Large intestine (tissue), 3 donors: ENCODE results near the gene CORO6. TPM values are rescaled to one million over a fixed set of nuclear protein-coding genes. Genes with fewer than 3 reads are reported as not detected.

Experiments used
- DNase-seq, 2 donors: peaks; one replicate each; pipeline versions ENCODE4 v3.0.0 to v3.0.0-alpha.2; 2013
- H3K27ac ChIP-seq: one replicate; pipeline ENCODE4 v1.5.1; 2013; ENCODE audit warnings: low read length
- H3K27me3 ChIP-seq: 2 replicates; pipeline ENCODE4 v1.6.1; 2013; ENCODE audit warnings: low read length; ENCODE audit not compliant: control insufficient read depth, insufficient read depth
- H3K36me3 ChIP-seq: 2 replicates; pipeline ENCODE4 v1.6.1; 2013; ENCODE audit warnings: low read length; ENCODE audit not compliant: control insufficient read depth, insufficient read depth
- H3K4me1 ChIP-seq: one replicate; pipeline ENCODE4 v1.6.1; 2013; ENCODE audit warnings: low read length; ENCODE audit not compliant: control insufficient read depth, insufficient read depth
- H3K4me3 ChIP-seq: one replicate; pipeline ENCODE4 v1.5.1; 2013; ENCODE audit warnings: low read length
- H3K9me3 ChIP-seq: one replicate; pipeline ENCODE4 v1.6.1; 2013; ENCODE audit warnings: mild to moderate bottlenecking, low read depth, low read length, moderate library complexity; ENCODE audit not compliant: control insufficient read depth
- WGBS: methylation state at CpG from one replicate; pipeline ENCODE4 v1.1.5; 2013; ENCODE audit warnings: low lambda C conversion rate; ENCODE audit not compliant: insufficient coverage; 5-methylcytosine and 5-hydroxymethylcytosine counted together
- polyA plus RNA-seq: library from polyadenylated mRNA; unstranded; fragments of 120-200 nt; gene quantifications from one replicate; pipeline ENCODE4 v1.2.1, GENCODE V29; 2013

The CORO6 gene
- polyA plus RNA-seq, 1 donor = 2.3 TPM

DNA sequence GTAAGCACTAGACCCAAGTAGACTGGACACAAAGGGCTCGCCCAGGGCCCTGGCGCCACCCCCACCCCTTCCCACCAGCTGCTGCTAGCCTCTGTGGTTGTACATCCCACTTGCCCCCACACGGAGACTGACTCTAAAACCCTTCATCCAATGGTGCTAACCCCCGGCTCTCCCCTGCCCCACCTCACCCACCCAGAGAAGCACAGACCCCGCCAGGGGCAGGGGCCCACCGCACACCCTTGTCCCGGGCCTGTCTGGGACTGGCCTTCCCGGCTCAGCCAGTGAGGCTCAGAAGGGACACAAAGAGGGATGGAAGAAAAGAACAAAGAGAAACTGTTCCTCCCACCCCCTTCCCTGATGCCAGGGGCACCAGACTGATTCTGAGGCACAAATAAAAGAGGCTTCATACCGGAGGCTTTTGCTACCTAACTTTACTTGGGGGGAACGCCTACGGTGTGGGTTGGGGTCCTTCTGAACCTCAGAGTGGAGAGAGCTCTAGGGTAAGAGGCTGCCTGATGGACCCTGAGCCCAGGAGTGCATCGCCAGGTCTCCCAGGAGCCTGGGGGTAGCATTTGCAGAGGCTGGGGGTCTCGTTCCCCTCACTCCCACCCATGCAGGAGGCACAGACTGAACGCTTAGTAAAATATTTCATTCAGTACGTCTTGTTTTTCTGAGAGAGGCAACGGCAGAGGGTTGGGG, 8.2 kb downstream of the CORO6 start:
- WGBS = no CpG with 5 or more reads among the region's 16 CpGs
- peaks cover 47% of the 10 kb centered on the region for H3K4me1 ChIP-seq

DNA sequence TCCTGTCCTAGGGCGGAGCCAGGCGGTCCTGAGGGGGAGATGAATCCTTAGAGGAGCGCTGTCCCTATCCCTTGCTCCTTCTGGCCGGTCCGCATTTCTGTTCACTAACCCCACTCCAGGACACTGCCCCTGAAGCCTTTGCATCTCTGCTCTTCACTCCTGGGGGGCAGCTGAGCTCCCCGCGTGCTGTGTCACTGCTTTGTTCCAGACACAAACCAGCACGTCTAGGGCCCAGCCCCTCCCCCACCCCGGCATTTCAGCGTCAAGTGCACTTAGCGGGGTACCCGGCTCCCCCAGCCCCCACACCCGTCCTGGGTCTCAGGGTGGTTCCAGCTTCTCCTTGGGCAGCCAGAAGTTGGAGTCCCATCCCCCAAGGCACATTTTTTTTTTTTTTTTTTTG, 8.9 kb downstream of the CORO6 start:
- DNase-seq = no peak
- Histone ChIP-seq H3K4me3 (peak overlapping the region; percentile 25), H3K9me3 (peaks cover 18% of the 10 kb centered on the region), H3K27me3 (peaks cover 74% of the 10 kb centered on the region), H3K36me3 (no peaks in the 10 kb centered on the region), H3K27ac (no peak overlapping the region), H3K4me1 (peaks cover 47% of the 10 kb centered on the region)
- no CpG with 5 or more reads among the region's 13 CpGs for WGBS

More for the DNA sequence above, 8.2 kb downstream of the CORO6 start:
- no peaks in the 10 kb centered on the region for H3K36me3 ChIP-seq
- DNase-seq = no peak
- H3K4me3 ChIP-seq = no peak overlapping the region
- H3K27me3 ChIP-seq = peaks cover 80% of the 10 kb centered on the region
- H3K9me3 ChIP-seq = peaks cover 18% of the 10 kb centered on the region
- no peak overlapping the region for H3K27ac ChIP-seq

DNA sequence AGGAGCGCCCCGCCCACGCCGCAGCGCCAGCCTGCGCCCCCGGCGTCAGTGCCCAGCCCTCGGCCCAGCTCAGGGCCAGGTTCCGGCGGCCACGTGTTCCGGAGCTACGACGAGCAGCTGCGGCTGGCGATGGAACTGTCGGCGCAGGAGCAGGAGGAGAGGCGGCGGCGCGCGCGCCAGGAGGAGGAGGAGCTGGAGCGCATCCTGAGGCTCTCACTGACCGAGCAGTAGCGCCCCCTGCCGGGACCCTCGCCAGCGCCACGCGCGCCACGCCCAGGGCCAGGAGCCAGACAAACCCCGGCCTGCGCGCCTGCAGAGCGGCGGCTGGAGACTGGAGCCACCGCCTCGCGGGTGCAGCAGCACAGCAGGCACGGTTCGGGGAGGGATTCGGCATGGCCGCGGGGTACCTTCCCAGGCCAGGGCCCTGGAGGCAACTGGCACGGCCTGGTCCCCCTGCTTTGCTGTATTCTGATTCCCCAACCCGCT, 9.3 kb downstream of the CORO6 start:
- Histone ChIP-seq H3K36me3 (no peaks in the 10 kb centered on the region), H3K9me3 (peaks cover 18% of the 10 kb centered on the region), H3K27me3 (peaks cover 69% of the 10 kb centered on the region)

DNA sequence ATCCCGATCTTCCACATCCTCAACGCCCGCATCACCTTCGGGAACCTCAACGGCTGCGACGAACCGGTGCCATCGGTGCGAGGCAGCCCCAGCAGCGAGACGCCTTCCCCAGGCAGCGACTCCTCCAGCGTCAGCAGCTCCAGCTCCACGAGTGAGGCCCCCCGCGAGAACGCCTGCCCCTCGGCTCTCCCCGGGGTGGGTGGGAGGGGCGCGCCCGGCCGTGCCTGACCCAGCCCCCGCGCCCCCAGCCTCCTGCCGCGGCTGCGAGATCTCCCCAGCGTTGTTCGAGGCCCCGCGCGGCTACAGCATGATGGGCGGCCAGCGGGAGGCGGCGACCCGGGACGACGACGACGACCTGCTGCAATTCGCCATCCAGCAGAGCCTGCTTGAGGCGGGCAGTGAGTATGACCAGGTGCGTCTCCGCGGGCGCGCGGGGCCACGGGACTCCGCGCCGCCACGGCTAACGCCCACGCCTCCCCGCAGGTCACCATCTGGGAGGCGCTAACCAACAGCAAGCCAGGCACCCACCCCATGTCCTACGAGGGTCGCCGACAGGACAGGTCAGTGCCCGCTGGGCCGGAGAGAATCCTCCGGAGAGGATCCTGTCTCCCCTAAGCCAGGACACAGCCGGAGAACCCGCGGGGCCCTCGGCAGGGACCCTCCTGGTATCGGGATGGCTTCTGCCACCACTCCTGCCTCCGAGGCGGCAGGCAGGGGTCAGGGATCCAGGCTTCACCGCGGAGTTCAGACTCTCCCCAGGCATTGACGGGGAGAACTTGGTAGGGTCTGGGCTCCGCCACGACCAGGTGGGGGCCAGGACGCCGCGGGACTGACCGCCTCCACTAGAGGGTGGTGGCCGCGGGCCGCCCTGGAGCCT, 10.1 kb downstream of the CORO6 start:
- peak overlapping the region; percentile 7 for H3K4me3 ChIP-seq
- no peak overlapping the region for H3K27ac ChIP-seq
- no CpG with 5 or more reads among the region's 85 CpGs for WGBS
- peaks cover 16% of the 10 kb centered on the region for H3K9me3 ChIP-seq
- peaks cover 42% of the 10 kb centered on the region for H3K4me1 ChIP-seq
- no peak for DNase-seq
- H3K27me3 ChIP-seq = peaks cover 62% of the 10 kb centered on the region
- H3K36me3 ChIP-seq = no peaks in the 10 kb centered on the region

More for the DNA sequence above, 9.3 kb downstream of the CORO6 start:
- Histone ChIP-seq H3K4me1 (peaks cover 47% of the 10 kb centered on the region), H3K4me3 (peak overlapping the region; percentile 25), H3K27ac (no peak overlapping the region)
- WGBS = no CpG with 5 or more reads among the region's 50 CpGs
- peak; percentile 88 to 89 for DNase-seq

DNA sequence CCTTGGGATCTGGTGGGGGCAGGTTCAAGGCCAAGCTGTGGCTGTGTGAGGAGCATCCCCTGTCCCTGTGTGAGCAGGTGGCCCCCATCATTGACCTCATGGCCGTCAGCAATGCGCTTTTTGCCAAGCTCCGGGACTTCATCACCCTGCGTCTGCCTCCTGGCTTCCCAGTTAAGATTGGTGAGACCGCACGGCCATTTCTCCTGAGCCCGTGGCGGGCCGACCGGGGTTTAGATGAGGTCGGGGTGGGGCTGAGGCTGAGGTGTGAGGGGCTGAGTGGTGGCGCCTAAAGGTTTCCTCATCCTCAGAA, 10.7 kb downstream of the CORO6 start:
- WGBS = no CpG with 5 or more reads among the region's 12 CpGs
- H3K27me3 ChIP-seq = peaks cover 56% of the 10 kb centered on the region

DNA sequence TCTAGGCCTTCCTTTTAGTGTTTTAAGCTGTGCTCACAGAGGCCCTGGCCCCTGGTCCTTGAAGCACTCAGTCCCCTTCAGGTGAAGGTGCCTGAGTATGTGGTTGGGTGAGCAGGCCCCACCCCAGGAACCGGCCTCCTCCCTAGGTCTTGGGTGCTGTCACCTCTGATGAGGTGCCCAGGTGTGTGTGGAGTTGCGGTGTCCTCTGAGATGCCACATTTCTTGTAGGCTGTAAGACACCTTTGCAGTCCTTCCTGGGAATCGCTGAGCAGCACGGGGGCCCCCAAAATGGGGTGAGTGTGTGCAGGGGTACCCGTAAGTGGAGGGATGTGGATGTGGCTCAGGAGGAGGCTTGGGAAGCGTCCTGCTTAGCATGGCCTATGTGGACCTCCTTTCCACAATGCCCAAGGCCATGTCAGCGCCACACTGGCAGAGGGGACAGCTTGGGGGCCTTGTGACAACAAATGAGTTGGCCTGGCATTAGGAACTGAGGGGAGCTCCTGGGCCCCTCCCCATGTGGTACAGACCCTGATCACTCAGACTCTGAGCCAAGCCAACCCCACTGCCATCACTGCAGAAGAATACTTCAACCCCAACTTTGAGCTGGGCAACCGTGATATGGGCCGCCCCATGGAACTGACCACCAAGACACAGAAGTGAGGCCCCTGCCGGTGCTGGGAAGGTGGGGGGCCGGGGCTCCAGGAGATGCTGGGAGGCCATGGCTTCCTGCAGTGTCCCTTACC, 11.2 kb downstream of the CORO6 start:
- peaks cover 10% of the 10 kb centered on the region for H3K9me3 ChIP-seq
- DNase-seq = no peak
- WGBS = no CpG with 5 or more reads among the region's 11 CpGs
- H3K27ac ChIP-seq = no peak overlapping the region
- peaks cover 50% of the 10 kb centered on the region for H3K27me3 ChIP-seq
- no peaks in the 10 kb centered on the region for H3K36me3 ChIP-seq
- no peak overlapping the region for H3K4me3 ChIP-seq
- H3K4me1 ChIP-seq = peaks cover 31% of the 10 kb centered on the region

More for the DNA sequence above, 10.7 kb downstream of the CORO6 start:
- no peak for DNase-seq
- peaks cover 10% of the 10 kb centered on the region for H3K9me3 ChIP-seq
- no peaks in the 10 kb centered on the region for H3K36me3 ChIP-seq
- no peak overlapping the region for H3K4me3 ChIP-seq
- no peak overlapping the region for H3K27ac ChIP-seq
- peaks cover 36% of the 10 kb centered on the region for H3K4me1 ChIP-seq

DNA sequence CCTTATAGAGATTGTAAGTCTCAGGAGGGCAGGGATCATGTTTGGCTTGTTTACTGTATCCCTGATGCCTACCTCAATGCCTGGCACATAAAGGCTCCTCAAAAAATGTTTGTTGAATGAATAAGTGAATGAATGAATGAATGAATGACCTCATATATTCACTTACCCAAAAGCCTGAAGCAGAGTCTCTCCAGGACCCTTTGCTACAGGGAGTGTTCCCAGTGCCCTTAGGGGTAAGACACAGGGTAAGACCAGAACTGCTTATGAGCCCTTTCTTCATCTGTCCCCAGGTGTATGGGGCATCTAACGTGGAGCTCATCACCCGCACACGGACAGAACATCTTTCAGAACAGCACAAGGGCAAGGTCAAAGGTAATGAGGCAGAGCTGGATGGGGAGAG, 12.3 kb downstream of the CORO6 start:
- H3K4me3 ChIP-seq = no peak overlapping the region
- H3K4me1 ChIP-seq = peaks cover 21% of the 10 kb centered on the region
- no peak overlapping the region for H3K27ac ChIP-seq
- H3K9me3 ChIP-seq = peaks cover 6% of the 10 kb centered on the region
- no peaks in the 10 kb centered on the region for H3K36me3 ChIP-seq
- H3K27me3 ChIP-seq = peaks cover 40% of the 10 kb centered on the region
- no CpG with 5 or more reads among the region's 3 CpGs for WGBS
- no peak for DNase-seq

DNA sequence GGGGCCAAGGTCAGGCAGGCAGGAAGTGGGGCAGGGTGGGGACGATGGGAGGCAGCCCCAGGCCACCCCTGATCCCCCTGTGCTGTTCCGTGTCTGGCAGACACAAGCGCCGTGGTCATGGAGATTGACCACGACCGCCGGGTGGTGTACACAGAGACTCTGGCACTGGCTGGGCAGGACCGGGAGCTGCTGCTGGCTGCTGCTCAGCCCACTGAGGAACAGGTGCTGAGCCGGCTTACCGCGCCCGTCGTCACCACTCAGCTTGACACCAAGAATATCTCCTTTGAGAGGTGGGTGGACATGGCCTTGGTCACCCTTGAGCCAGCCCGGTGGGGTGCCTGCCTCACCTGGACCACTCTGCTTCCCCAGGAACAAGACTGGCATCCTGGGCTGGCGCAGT, 13.7 kb downstream of the CORO6 start:
- Histone ChIP-seq H3K36me3 (no peaks in the 10 kb centered on the region), H3K4me3 (no peak overlapping the region), H3K27ac (no peak overlapping the region), H3K27me3 (peaks cover 26% of the 10 kb centered on the region), H3K4me1 (peaks cover 10% of the 10 kb centered on the region), H3K9me3 (peaks cover 6% of the 10 kb centered on the region)
- no CpG with 5 or more reads among the region's 15 CpGs for WGBS
- DNase-seq = no peak

DNA sequence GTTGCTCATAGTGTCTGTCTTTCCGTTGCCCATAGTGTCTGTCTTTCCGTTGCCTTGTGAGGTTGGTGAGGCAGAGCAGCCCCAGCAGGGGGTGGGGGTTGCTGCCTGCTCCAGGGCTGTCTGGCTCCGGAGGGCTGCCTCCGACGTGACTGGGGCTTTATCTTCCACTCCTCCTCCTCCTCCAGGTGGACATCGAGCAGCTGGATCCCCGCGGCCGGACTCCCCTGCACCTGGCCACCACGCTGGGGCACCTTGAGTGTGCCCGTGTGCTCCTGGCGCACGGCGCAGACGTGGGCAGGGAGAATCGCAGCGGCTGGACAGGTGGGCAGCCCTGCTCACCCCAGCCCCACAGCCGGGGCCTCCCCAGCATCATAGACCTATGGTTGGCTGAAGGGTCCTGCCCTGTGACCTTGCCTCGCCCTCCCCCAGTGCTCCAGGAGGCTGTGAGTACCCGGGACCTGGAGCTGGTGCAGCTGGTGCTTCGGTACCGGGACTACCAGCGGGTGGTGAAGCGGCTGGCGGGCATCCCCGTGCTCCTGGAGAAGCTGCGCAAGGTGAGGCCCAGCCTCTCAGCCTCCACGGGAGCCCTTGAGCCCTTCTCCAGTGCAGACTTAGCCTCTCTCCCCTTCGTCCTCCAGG, 15.0 kb downstream of the CORO6 start:
- Histone ChIP-seq H3K9me3 (peaks cover 2% of the 10 kb centered on the region), H3K27me3 (peaks cover 16% of the 10 kb centered on the region), H3K4me3 (no peak overlapping the region), H3K4me1 (peaks cover 1% of the 10 kb centered on the region), H3K36me3 (no peaks in the 10 kb centered on the region), H3K27ac (no peak overlapping the region)
- WGBS = no CpG with 5 or more reads among the region's 29 CpGs
- DNase-seq = no peak
